Activated B cell treated with CpG ODN at 0.5 μM for 24 hours (primary cell): Measurements from ENCODE around the gene ATP2B2. TPM values are rescaled to one million over a fixed set of nuclear protein-coding genes. Genes with fewer than 3 reads are reported as not detected.

Source experiments
- ATAC-seq: fragments of 200-7000 bp; cut with Tn5 transposase; one replicate; pipeline ENCODE4 v1.10.0; 2021; ENCODE audit warnings: low read depth, mild to moderate bottlenecking, moderate library complexity
- CTCF ChIA-PET: fragments of 350-600 bp; sonication (Branson Sonifier 250); formaldehyde crosslinking; loops from one replicate; lab custom pipeline; 2021; ENCODE audit warnings: antibody characterized with exemption; lab: Charles Lee
- POLR2A ChIA-PET: fragments of 350-600 bp; sonication (Branson Sonifier 250); formaldehyde crosslinking; loops from one replicate; lab custom pipeline; 2021; ENCODE audit warnings: antibody characterized with exemption; lab: Charles Lee
- DNase-seq: peaks from one replicate; pipeline ENCODE4 v3.0.0; 2022
- H3K27ac Mint-ChIP-seq: one replicate; pipeline ENCODE4 v1.8.0; 2020; ENCODE audit warnings: mixed read lengths
- H3K27me3 Mint-ChIP-seq: one replicate; pipeline ENCODE4 v1.8.0; 2021; ENCODE audit warnings: mixed read lengths
- H3K36me3 Mint-ChIP-seq: one replicate; pipeline ENCODE4 v1.8.0; 2021; ENCODE audit warnings: low read depth, mixed read lengths
- H3K4me1 Mint-ChIP-seq: one replicate; pipeline ENCODE4 v1.8.0; 2021; ENCODE audit warnings: mixed read lengths
- H3K4me3 Mint-ChIP-seq: one replicate; pipeline ENCODE4 v1.8.0; 2020; ENCODE audit warnings: mild to moderate bottlenecking, mixed read lengths
- H3K9me3 Mint-ChIP-seq: one replicate; pipeline ENCODE4 v1.8.0; 2020; ENCODE audit warnings: mixed read lengths
- CTCF ChIP-seq: fragments of 200-600 bp; IDR thresholded peaks from one replicate; pipeline ENCODE4 v1.8.0; 2022; ENCODE audit warnings: antibody characterized with exemption, mild to moderate bottlenecking
- intact Hi-C: fragments of 100-400 bp; cut with micrococcal nuclease; formaldehyde crosslinking; loops from one replicate; pipeline ENCODE4 v1.15.1; 2024
- total RNA-seq: library from RNA; stranded (reverse); gene quantifications from 2 replicates; pipeline ENCODE4 v1.2.3, GENCODE V29; 2022

ATP2B2 gene
- total RNA-seq, result not detected in 2 replicates

- H3K9me3 Mint-ChIP-seq, result no peaks in the 10 kb centered on the region
- ATAC-seq, result no peak
- no peak for DNase-seq
- TF ChIP-seq CTCF, result no peak
- no peak within 1 kb of the TSS for H3K27ac Mint-ChIP-seq
- CTCF ChIA-PET, result interaction anchor here (1.2 kb wide), 1 partner anchor 162 kb away, joined by 4 read pairs; no protein-coding TSS in a partner anchor
- H3K4me3 Mint-ChIP-seq, result peak within 1 kb of the TSS; percentile 70
- POLR2A ChIA-PET, result interaction anchor here (0.8 kb wide), 1 partner anchor 116 kb away, joined by 3 read pairs; no protein-coding TSS in a partner anchor
- H3K36me3 Mint-ChIP-seq, result no peaks in the 10 kb centered on the region
- H3K4me1 Mint-ChIP-seq, result peaks cover 7% of the 10 kb centered on the region
- peaks cover 17% of the 10 kb centered on the region for H3K27me3 Mint-ChIP-seq
- intact Hi-C loops, result no loop called here
Measured at GRCh38 chr3:10505050-10505790, at the start of gene ATP2B2. Gene ATP2B2 (minus strand): TSS chr3:10505586. CDS start chr3:10449543, 56,043 bp downstream.

GRCh38 chr3:10554746-10555145, 49.4 kb upstream of the ATP2B2 start:
- intact Hi-C loops, result no loop called here
- no peak for TF ChIP-seq CTCF
- DNase-seq, result no peak
- ChIA-PET CTCF (no interaction called here), POLR2A (no interaction called here)
- Mint-ChIP-seq H3K9me3 (no peaks in the 10 kb centered on the region), H3K27me3 (peaks cover 8% of the 10 kb centered on the region), H3K4me1 (peaks cover 6% of the 10 kb centered on the region), H3K4me3 (no peak overlapping the region), H3K27ac (no peak overlapping the region), H3K36me3 (no peaks in the 10 kb centered on the region)
- no peak for ATAC-seq

- Mint-ChIP-seq H3K9me3 (no peaks in the 10 kb centered on the region), H3K4me3 (no peak overlapping the region), H3K36me3 (no peaks in the 10 kb centered on the region), H3K27me3 (peaks cover 8% of the 10 kb centered on the region), H3K4me1 (peaks cover 6% of the 10 kb centered on the region), H3K27ac (no peak overlapping the region)
- TF ChIP-seq CTCF, result no peak
- intact Hi-C loops, result no loop called here
- no peak for ATAC-seq
- no peak for DNase-seq
- ChIA-PET CTCF (no interaction called here), POLR2A (no interaction called here)
Measured at GRCh38 chr3:10554236-10554611, 48.8 kb upstream of the ATP2B2 start.

- Mint-ChIP-seq H3K27me3 (peaks cover 6% of the 10 kb centered on the region), H3K9me3 (no peaks in the 10 kb centered on the region), H3K4me1 (peaks cover 6% of the 10 kb centered on the region), H3K4me3 (no peak overlapping the region), H3K36me3 (no peaks in the 10 kb centered on the region), H3K27ac (no peak overlapping the region)
- TF ChIP-seq CTCF, result no peak
- intact Hi-C loops, result no loop called here
- ChIA-PET CTCF (no interaction called here), POLR2A (no interaction called here)
- DNase-seq (no peak), ATAC-seq (no peak)
Measured at GRCh38 chr3:10553591-10554235, 48.3 kb upstream of the ATP2B2 start.

GRCh38 chr3:10552631-10552943, 47.2 kb upstream of the ATP2B2 start:
- ChIA-PET CTCF (no interaction called here), POLR2A (no interaction called here)
- DNase-seq, result no peak
- intact Hi-C loops, result no loop called here
- H3K9me3 Mint-ChIP-seq, result no peaks in the 10 kb centered on the region
- ATAC-seq, result no peak
- peaks cover 6% of the 10 kb centered on the region for H3K4me1 Mint-ChIP-seq
- TF ChIP-seq CTCF, result no peak
- H3K27ac Mint-ChIP-seq, result no peak overlapping the region
- H3K4me3 Mint-ChIP-seq, result no peak overlapping the region
- H3K36me3 Mint-ChIP-seq, result no peaks in the 10 kb centered on the region
- peaks cover 11% of the 10 kb centered on the region for H3K27me3 Mint-ChIP-seq
